Stimulated activated CD4-positive, alpha-beta T cell treated with anti-CD3 and anti-CD28 coated beads, Interleukin-1b, Interleukin-23, amount 100 ng/mL, for 1 hour (primary cell): ENCODE measurements around the gene TBXA2R.
"Not testable (repeated sequence)": the region's sequence is repeated elsewhere in the genome, so short reads cannot be mapped to it uniquely, and the experiment has no call there.

Source experiments
- DNase-seq, 2 donors: peaks; one replicate each; pipeline ENCODE4 v3.0.0-alpha.2; 2020; ENCODE audit warnings: low read depth in 2 of 2

Gene TBXA2R

DNA sequence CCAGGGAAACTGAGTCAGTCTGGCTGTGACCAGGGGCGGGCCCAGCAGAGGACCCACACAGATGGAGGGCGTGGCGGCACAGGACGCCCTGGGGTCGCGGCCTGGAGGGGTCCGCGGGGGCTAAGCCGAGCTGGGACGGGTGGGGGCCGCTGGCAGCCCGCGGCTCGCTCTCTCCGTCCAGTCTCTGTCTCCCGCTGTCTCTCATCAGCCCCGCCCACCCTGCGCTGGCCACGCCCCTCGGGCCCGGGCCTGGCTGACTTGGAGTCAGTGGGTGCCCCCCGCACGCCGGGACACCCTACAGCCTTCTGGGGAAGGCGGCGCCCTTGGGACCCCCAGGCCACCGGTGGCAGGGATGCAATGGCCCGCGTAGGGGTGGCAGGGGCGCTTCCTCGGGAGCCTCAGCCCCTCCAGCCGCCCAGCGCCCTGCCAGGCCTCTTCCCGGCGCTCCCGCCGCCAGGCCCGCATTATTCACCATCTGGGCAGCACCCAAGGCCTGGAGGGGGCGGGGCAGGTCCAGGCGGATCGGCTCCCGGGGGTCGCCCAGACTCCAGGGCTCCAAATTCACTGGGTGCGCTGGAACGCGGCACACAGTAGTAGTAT lies at the start of gene TBXA2R:
TSS of gene TBXA2R (minus strand) at position 186 of the 600 bp plus-strand sequence. CDS start 6,241 bp downstream, outside the sequence.
- peak in 1 of 2 donors; percentile 42 for DNase-seq

DNA sequence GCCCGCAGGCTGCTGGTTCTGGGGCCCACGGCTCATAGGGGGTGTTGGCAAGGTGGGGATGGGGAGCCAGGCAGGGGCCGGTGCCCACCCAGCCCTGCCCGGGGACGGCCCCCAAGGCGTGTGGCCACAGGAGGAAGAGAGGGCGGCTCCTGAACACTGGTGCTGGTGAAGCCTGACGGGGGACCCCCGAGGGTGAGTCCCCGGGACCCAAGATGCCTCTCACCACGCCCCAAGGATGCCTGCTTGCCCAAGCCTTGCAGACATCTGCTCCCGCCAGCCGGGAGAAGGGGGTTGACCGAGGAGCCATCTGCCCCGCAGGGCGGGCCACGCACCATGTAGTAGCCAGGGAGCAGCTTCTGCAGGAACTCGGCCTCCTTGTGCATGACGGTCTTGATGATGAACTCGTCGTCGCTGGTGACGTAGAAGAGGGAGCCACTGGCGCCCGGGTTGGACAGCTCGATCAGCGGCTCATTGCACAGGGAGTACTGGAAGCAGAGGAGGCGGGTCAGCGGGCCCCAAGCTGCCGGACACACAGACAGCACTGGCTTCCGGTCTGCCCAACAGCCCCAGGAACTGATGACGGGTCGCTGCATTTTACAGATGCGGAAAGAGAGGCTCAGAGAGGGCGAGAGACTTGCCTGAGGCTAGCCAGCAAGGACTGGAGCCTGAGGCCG lies 49.5 kb upstream of the TBXA2R start:
- DNase-seq: no peak

DNA sequence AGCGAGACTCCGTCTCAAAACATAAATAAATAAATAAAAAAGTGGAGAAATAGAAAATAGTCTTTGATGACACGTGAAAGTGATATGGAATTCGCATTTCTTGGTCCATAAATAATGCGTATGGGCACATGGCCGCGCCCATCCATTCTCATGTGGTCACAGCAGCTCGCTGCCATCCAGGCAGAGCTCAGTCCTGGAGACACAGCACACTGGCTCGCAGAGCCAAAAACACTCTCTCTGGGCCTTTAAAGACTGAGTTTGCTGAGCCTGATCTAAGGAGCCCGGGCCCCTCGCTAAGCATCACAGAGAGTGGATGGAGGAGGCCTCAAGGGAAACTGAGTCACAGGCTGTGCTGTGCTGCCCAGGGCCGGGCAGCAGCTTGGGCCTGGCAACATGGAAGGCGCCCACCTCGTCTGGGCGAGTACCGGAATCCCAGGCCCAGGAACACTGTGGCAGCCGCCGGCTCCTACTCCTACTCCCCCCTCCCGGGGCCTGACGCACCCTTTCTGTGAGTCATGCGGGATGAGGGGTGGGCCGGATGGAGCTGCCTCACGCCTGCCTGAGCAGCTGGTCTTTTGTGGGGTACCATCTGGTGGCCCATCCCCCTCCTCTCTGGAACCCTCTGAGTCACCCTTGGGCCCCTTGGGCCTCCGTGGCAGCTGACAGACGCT lies 48.9 kb upstream of the TBXA2R start:
- DNase-seq: no peak

DNA sequence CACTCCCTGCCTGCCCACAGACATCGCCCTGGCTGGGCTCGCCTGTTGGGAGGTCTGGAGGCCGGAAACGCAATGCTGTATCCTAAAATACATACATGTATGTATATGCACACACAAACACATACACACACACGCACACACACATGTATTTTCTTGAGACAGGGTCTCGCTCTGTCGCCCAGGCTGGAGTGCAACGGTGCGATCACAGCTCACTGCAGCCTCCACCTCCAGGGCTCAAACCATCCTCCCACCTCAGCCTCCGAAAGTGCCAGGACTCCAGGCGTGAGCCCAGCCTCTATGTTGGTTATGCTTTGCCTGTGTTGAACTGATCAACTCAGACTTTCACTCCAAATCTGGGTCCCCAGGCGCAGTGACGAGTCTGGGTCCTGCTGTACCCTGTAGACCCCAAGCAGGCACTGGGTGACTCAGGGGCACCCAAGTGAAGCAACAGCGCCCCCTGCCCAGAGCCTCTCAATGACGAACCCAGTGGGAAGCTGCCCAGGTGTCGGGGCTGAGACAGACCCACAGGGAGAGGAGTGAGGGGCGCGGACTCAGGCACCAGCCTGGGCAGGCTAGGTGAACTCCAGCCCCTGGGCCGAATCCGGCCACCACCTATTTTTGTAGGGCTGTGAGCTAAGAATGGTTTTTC lies 47.3 kb upstream of the TBXA2R start:
- DNase-seq: no peak

DNA sequence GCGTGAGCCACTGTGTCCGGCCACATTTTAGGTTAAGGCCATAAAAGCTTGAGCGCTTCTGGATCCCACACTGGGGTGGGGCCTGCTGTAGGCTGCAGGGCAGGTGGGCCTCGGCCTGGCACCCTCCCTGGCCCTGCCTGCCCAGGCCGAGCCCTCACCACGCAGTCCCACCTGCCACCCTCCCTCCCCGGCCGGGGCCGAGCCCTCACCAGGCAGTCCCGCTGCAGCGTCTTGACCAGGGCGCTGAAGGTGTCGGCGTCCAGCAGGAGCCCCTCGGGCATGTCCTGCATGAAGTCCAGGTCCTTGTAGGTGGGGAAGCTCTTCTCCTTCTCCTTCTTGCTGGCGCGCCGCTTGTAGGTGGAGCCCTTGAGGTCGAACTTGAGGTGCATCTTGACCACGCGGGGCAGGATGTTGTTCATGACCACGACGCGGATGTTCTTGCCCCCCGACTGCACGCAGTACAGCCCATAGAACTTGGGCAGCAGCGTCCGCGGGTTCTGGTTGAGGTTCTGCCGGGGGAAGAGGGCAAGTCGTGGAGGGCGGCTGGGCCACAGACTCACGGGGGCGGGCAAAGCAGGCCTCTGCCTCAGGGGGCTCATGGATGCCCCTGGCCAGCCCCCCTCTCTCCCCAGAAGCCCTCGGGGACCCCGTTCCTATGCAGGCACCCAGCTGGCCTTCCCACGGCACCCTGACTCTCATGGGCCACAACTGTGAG lies 46.6 kb upstream of the TBXA2R start:
- no peak for DNase-seq

DNA sequence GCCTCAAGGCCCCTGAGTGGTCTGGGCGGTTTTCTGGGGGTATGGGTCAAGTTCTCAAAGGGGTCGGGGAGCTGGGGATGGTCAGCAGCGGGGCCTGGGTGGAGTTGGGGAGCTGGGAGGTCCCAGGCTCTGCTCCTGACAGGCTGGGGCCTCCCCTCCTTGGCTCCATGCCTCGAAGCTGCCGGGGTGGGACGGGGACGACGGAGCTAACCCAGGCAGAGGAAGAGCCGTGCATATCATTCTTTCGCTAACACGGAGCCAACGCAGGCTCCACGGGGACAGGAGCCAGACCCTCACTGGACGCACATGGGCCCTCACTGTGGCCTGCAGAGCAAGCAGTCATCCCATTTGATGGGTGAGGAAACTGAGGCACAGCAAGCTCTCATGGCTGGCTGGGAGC lies 45.7 kb upstream of the TBXA2R start:
- DNase-seq: no peak

DNA sequence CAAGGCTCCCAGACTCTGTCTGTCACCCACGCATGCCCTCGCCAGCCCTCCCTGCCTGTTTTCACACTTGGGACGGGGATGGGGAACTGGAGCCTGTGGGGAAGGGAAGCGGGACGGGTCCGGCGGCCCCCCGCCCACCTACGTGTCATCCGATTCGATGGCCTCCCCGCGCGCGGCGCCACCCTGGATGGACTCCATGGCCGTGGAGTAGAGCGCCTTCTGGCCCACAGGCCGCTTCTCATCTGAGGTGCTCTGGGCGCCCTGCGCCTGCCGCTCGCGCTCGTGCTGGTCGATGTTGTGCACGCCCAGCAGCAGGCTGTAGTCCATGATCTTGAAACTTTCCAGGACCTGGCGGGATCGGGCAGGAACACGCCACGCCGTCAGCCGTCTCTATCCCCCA lies 45.0 kb upstream of the TBXA2R start:
- no peak for DNase-seq

DNA sequence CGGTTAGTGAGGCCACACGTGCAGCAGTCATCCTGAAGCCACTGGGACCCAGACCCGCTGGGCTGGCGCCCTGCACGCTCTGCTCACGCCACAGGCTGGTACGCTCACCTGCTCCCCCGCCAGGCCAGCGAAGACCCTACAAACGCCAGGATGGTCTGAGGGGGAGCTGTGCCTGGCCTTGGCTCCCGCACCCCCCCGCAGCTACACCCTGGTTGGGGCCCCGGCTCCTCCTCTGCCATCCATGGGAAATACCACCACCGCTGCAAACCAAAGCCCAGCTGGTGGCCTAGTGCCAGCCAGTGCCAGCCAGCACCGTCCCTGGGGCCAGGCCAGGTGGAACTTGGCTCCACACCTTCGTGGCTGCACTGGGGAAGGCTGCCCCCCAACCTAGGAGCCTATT lies 43.2 kb upstream of the TBXA2R start:
- no peak for DNase-seq

DNA sequence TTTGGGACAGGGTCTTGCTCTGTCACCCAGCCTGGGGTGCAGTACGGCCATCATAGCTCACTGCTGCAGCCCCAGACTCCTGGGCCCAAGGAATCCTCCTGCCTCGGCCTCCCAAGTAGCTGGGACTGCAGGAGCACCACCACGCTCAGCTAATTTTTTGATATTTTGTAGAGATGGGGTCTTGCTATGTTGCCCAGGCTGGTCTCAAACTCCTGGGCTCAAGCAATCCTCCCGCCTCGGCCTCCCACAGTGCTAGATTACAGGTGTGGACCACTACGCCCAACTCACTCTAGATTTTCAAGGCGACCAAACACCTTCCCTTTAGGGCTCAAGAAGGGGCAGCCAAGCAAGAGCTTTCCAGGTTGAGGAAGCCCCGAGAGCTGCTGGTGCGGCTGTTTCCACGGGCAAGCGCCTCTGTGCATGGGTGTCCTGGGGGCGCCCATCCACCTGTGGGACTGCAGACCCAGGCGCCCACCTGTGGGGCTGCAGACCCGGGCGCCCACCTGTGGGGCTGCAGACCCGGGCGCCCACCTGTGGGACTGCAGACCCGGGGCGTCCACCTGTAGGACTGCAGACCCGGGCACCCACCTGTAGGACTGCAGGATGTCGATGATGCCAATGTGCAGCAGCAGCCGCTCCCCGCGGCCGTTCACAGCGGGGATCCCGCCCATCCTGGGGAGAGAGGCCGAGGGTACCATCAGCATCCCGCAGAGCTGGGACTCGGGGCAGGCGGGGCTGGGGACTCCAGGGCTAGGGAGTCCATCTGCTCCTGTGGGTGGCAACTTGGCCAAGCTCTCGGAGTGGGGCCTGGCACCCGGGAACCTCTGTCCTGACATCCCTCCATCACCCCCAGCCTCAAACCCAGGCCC lies 41.6 kb upstream of the TBXA2R start:
- no peak for DNase-seq

DNA sequence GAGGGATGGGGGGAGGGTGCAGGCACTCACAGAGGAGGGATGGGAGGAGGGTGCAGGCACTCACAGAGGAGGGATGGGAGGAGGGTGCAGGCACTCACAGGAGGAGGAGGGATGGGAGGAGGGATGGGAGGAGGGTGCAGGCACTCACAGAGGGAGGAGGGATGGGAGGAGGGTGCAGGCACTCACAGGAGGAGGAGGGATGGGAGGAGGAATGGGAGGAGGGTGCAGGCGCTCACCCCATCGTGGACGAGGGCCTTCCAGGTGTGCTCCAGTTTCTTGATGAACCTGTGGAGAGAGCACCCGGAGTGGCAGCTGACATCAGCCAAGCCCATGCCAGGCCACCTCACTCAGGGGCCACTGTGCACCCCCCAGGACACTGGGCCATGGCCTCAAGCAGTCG lies 40.4 kb upstream of the TBXA2R start:
- DNase-seq: not testable (repeated sequence)

DNA sequence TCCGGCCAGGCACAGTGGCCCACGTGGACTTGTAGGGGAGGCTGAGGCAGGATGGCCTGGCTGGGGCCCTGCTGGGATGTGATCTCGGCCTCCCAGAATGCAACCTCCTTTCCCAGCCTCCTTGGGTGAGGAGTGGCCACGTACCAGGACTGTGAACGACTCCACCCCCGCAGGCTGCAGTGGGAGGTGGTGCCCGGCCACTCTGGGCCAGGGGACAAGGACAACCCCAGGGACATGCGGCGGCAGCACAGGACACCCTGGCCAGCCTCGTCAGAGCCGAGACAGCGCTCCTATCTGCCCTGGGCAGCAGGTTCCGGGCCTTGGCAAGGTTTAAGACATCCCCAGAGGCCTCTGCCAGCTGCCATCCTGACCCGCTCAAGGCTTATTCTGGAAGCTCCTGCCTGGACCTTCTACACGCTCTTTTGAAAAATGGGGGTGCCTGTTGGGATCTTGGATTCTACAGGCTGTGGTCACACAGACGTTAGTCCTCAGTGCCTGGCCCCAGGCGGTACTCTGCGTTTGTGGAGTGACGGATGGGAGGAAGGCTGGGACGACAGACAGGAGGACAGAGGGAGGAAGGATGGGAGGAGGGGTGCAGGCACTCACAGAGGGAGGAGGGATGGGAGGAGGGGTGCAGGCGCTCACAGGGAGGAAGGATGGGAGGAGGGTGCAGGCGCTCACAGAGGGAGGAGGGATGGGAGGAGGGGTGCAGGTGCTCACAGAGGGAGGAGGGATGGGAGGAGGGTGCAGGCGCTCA lies 39.8 kb upstream of the TBXA2R start:
- DNase-seq: no peak

DNA sequence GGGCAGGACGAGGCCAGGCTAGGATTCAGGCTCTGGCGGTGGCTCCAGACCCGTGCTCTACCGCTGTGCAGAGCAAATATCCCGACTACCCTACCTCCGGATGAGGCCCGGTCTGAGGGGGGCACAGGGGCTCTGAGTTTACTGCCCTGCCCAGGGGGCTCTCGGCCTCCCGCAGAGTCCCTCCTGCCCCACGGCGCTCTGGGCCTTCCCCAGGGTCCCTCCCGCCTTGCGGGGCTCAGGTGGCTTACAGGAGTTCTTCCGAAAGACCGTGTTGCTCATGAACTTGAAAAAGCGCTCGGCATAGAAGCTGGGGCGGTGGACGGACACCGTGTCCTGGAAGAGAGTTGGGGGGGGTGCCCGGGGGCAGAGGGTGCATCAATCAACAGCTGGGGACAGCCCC lies 39.1 kb upstream of the TBXA2R start:
- DNase-seq: no peak

DNA sequence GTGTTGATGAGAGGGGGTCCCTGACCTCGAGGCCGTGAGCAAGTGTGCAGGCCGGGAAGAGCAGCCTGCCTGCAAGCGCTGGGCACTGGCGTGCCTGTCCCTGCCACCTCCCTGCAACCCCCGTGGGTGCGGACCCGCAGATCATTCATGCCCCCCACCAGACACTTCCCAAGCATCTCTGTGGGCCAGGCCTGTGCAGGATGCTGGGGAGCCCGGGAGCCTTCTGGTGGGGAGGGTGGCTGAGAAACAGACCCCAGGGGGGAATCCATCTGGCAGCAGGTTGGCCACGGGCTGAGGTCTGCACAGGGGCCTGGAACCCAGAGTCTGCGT lies 38.4 kb upstream of the TBXA2R start:
- no peak for DNase-seq

DNA sequence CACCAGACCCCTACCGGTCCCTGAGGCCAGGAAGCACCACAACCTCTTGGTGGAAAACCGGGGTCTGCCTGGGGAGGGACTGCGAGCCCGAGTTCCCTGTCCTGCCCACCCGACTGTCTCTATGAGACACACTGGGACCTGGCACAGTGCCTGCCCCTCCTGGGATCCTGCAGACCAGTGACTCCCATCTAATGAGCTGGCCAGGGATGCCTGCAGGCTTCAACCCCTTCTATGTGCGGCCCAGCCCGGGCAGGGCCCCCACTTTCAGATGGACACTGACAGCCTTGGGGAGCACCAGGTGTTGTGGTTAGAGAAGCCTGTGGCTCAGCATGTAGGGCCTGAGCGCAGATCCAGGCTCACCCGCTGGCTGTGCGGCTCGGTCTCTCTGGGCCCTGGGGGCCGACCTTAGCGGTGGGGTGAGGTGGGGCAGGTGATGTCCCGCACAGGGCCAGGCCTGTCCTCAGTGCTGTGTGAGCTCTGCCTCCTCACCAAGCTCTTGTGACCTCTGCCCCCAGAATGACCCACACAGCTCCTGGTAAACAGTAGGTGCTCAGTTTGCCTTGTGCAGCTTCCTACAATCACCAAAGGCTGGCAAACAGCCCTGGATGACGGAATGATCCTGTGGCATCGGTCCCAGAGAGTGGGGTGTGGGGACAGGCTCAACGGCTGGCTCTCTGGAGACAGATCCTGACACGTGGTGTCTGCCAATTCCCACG lies 37.8 kb upstream of the TBXA2R start:
- DNase-seq: no peak

DNA sequence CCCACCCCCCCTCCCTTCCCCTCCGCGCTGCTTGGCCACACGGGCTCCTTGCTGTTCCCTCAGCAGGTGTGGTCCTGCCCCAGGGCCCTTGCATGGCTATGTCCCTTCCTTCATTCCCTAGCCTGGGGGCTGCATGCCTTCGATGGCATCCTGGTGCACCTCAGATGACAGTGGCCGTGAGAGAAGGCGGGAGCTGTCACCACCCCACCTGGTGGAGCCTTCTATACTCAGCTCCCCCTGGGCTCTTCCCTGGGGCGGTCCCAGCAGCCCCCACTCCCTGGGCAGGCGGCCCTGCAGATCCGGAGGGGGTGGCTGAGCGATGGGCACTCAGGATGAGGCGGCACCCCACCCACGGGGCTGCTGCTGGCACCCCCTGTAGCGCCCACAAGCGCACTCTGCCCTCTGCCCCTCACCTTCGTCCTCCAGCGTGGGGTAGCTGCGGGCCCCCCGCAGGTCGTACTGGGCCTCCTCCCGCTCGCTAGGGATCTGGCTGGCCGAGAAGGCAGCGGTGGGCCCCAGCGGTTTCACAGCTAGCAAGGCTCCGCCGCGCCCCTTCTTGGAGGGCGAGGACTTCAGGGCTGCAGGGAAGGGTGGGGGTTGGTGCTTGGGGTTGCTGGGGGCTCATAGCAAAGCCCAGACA lies 37.1 kb upstream of the TBXA2R start:
- DNase-seq: no peak

DNA sequence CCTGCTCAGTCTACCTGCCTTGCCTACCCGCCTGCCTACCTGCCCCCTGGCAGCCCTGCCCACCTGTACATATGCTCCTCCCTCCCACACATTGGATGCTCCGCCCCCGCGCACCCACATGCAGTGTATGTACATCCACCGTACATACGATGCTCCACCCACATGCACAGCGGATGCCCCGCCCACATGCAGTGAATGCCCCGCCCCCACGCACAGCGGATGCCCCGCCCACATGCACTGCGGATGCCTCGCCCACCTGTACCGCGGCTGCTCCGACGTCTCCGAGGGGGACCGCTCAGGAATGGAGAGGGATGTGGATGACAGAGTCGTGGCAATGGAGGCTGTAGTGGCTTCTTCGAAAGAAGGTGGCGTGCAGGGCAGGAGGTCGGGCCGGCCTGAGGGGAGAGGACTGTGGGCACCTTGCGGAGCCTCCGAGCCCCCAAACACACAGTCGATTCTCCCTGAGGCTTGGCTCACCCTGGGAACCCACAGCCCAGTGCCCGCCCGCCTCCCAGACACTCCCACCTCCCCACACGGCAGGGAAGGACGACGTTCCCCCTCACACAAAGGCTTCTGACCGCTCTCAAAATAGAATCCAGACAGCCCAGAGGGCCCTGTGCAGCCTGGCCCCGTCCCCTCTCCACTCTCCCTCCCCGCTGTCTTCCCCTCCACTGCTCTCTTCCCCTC lies 36.5 kb upstream of the TBXA2R start:
- no peak for DNase-seq

DNA sequence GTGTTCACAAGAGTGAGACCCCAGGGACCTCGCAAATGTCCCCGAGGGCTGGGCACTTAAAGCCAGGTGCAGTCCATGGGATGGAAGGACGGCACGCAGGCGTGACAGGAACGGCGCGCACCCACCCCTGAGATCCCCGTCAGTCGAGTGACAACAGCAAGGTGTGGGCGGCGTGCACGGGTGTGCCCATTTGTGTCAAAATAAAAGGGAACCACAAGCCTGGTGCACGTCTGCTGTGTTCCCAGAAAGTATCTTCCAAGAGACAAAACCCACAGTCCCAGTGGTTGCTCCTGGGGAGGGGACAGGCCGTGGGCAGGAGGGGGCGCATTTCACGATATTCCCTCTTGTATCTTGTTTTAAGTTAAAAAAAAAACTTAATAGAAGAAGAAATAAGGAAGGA lies 35.6 kb upstream of the TBXA2R start:
- no peak for DNase-seq

DNA sequence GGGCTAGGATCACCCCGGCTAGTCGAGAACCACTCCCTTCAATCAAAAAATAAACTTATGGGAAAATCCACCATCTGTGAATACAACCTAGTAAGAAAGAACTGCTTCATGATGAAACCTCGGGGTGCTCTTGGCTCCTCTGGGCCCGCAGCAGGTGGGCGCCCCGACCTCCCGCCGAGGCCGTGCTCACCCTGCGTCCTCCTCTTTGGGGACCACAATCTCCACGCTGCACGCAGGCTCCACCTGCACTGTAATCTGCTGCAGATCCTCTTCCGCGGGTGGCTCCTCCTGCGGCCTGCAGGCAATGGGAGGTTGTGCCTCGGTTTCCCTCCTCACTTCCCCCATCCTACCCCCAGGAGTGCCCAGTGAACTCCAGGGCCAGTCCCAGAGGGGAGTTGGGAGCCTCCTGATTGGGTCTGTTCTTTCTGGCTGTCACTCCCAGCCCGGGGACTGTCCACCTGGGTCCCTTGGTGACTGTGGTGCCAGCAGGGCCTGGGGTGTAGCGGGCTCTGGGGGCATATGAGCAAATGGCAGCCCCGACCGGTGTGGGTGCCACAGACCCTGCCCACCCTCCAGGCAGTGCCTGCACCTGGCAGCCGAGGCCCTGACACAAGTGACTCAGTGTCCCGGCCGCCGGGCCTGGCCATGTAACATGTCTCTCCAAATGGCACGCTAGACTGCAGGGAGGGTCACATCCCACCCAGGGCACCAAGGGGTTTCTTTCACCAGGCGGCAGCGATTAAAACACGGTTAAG lies 35.0 kb upstream of the TBXA2R start:
- no peak for DNase-seq
